ENCODE results near the gene MRPL36. TPM values are rescaled to one million over a fixed set of nuclear protein-coding genes. Genes with fewer than 3 reads are reported as not detected.

Gene MRPL36
- total and polyA plus RNA-seq, 2 of the 4 experiments (the other 2 are of a cell fraction), result 85.9 to 103 TPM

GRCh38 chr5:1767524-1768282, 31.9 kb downstream of the MRPL36 start:
- H2BK15ac ChIP-seq (ENCODE audit: low read depth, low read length), result no peak overlapping the region
- no peak overlapping the region for H2BK20ac ChIP-seq (ENCODE audit: low read depth, low read length)
- H3K4ac ChIP-seq (ENCODE audit: low read depth, low read length), result no peak overlapping the region
- no peak overlapping the region for H2BK5ac ChIP-seq (ENCODE audit: low read depth, low read length, poor library complexity, severe bottlenecking)
- H2AK5ac ChIP-seq (ENCODE audit: low read depth, low read length), result no peak overlapping the region
- no peak overlapping the region for H3K4me2 ChIP-seq (ENCODE audit: low read depth, low read length)
- ATAC-seq (ENCODE audit: low read depth), result no peak
- H3K9me1 ChIP-seq (ENCODE audit: insufficient read depth, low read length), result no peaks in the 10 kb centered on the region
- no peaks in the 10 kb centered on the region for H4K20me1 ChIP-seq (ENCODE audit: insufficient read depth, low read length)
- TF ChIP-seq CHD1 (IDR thresholded peaks at IDR 0.05; ENCODE audit: low read depth, low read length) (no peak), BHLHE40 (IDR thresholded peaks at IDR 0.05; ENCODE audit: low read depth, low read length) (no peak), NFE2L2 (IDR thresholded peaks at IDR 0.05; ENCODE audit: low read depth, low read length) (no peak), RAD21 (IDR thresholded peaks at IDR 0.05; ENCODE audit: low read length) (no peak), SMC3 (IDR thresholded peaks at IDR 0.05; ENCODE audit: low read depth, low read length) (no peak), CEBPB (IDR thresholded peaks at IDR 0.05; ENCODE audit: low read depth, low read length) (no peak), MAZ (IDR thresholded peaks at IDR 0.05; ENCODE audit: borderline replicate concordance, low read depth, low read length) (no peak), RFX5 (IDR thresholded peaks at IDR 0.05; ENCODE audit: low read depth, low read length) (no peak)
- no peak overlapping the region for H3K56ac ChIP-seq (ENCODE audit: extremely low read depth, insufficient read depth, low read length)
- no peak overlapping the region for H3K27ac ChIP-seq (ENCODE audit: insufficient read depth, low read length)
- in situ Hi-C loops (cut with MboI; ENCODE audit: low sequenced_read_pairs) (no loop called here), intact Hi-C loops (cut with micrococcal nuclease) (no loop called here), dilution Hi-C loops (cut with HindIII; ENCODE audit: low sequenced_read_pairs, unreplicated experiment) (no loop called here)
- BruUV-seq (replicated peaks), result no TSS peak
- peaks cover 7% of the 10 kb centered on the region; the same call in 1 of the 2 replicates for H3K4me1 ChIP-seq (ENCODE audit: control insufficient read depth, insufficient read depth, low read length)
- H4K8ac ChIP-seq (ENCODE audit: low read depth in 2 of 2, low read length in 2 of 2), result no peak overlapping the region
- H3K14ac ChIP-seq (replicated peaks; ENCODE audit: low read depth, low read length), result no peak overlapping the region
- no peak overlapping the region for H2AFZ ChIP-seq (replicated peaks; ENCODE audit: low read length, poor library complexity)
- ChIA-PET POLR2A (ENCODE audit: unreplicated experiment) (no interaction called here), CTCF (no interaction called here)
- H2BK120ac ChIP-seq (ENCODE audit: low read depth, low read length), result no peak overlapping the region
- H3K4me3 ChIP-seq (ENCODE audit: insufficient read depth, low read depth, low read length), result no peak overlapping the region
- WGBS, 2 experiments (ENCODE audit: extremely low coverage in 2 of 2, insufficient read length in 1 of 2), result no CpG with 5 or more reads among the region's 16 CpGs
- H3K18ac ChIP-seq (ENCODE audit: low read depth, low read length), result no peak overlapping the region
- H3K27me3 ChIP-seq (ENCODE audit: control insufficient read depth, insufficient read depth, low read length), result peaks cover 7% of the 10 kb centered on the region
- no peak overlapping the region for H4K91ac ChIP-seq (ENCODE audit: insufficient read depth, low read depth, low read length)
- H3K9me3 ChIP-seq (ENCODE audit: control insufficient read depth, insufficient read depth, low read length), result no peaks in the 10 kb centered on the region
- no peak for DNase-seq
- no peak overlapping the region for H3K23ac ChIP-seq (ENCODE audit: low read depth, low read length)
- no peak overlapping the region for H4K5ac ChIP-seq (ENCODE audit: low read depth, low read length)
- H3K79me1 ChIP-seq (ENCODE audit: low read depth in 1 of 2, low read length in 2 of 2), result no peaks in the 10 kb centered on the region
- H3K9ac ChIP-seq (ENCODE audit: low read depth, low read length), result no peak overlapping the region
- H3K36me3 ChIP-seq (ENCODE audit: control insufficient read depth, insufficient read depth, low read length), result no peaks in the 10 kb centered on the region
- no peak overlapping the region for H2AK9ac ChIP-seq (replicated peaks; ENCODE audit: low read depth, low read length, poor library complexity)

Data from IMR-90 (cell line).